Thoracic aorta (tissue), 2 donors: Measurements from ENCODE around the gene BCL2L1. TPM values are rescaled to one million over a fixed set of nuclear protein-coding genes. Genes with fewer than 3 reads are reported as not detected.
A peak's percentile ranks its signal among the peaks of the same experiment; 100 is the strongest.

Experiments
- ATAC-seq: fragments of 150-250 bp; one replicate; pipeline ENCODE4 v1.8.0; 2017; ENCODE audit warnings: low read depth; ENCODE audit not compliant: insufficient number of reproducible peaks, low FRiP score
- DNase-seq: peaks from one replicate; pipeline ENCODE4 v3.0.0-alpha.2; 2020; ENCODE audit warnings: low spot score
- H3K27ac ChIP-seq, 2 donors: fragments of 200-600 bp; sonication (generic); 1 replicate in 1 of 2; 2 replicates in 1 of 2; pipeline ENCODE4 v1.5.1; 2016; ENCODE audit warnings: mild to moderate bottlenecking in 2 of 2, moderate library complexity in 2 of 2
- H3K27me3 ChIP-seq: fragments of 200-600 bp; sonication (generic); replicated peaks from 2 replicates; pipeline ENCODE4 v1.6.0; 2016; ENCODE audit warnings: mild to moderate bottlenecking; ENCODE audit not compliant: insufficient read depth
- H3K36me3 ChIP-seq: fragments of 200-600 bp; sonication (generic); one replicate; pipeline ENCODE4 v1.5.1; 2016
- H3K4me1 ChIP-seq, 2 donors: fragments of 200-600 bp; sonication (generic); 1 replicate in 1 of 2; 2 replicates in 1 of 2; pipeline versions ENCODE4 v1.5.1 to v1.6.0; 2016; ENCODE audit warnings: low read depth in 2 of 2, mild to moderate bottlenecking in 1 of 2; ENCODE audit not compliant: control insufficient read depth in 1 of 2
- H3K4me3 ChIP-seq: fragments of 200-600 bp; sonication (generic); 2 replicates; pipeline ENCODE4 v1.5.1; 2016; ENCODE audit warnings: mild to moderate bottlenecking
- H3K9me3 ChIP-seq: fragments of 200-600 bp; sonication (generic); 2 replicates; pipeline ENCODE4 v1.5.1; 2016
- CTCF ChIP-seq: fragments of 200-600 bp; sonication (generic); IDR thresholded peaks from one replicate; pipeline ENCODE4 v1.5.1; 2019; ENCODE audit warnings: antibody characterized with exemption
- total RNA-seq, 2 donors: library from RNA; depleted of rRNA; stranded (reverse); fragments of >200 nt; gene quantifications; one replicate each; pipeline versions ENCODE4 v1.1.0 to v1.2.3, GENCODE V29; 2016

BCL2L1 gene
- total RNA-seq, 2 donors from 2014 or later = 137 to 187 TPM

DNA sequence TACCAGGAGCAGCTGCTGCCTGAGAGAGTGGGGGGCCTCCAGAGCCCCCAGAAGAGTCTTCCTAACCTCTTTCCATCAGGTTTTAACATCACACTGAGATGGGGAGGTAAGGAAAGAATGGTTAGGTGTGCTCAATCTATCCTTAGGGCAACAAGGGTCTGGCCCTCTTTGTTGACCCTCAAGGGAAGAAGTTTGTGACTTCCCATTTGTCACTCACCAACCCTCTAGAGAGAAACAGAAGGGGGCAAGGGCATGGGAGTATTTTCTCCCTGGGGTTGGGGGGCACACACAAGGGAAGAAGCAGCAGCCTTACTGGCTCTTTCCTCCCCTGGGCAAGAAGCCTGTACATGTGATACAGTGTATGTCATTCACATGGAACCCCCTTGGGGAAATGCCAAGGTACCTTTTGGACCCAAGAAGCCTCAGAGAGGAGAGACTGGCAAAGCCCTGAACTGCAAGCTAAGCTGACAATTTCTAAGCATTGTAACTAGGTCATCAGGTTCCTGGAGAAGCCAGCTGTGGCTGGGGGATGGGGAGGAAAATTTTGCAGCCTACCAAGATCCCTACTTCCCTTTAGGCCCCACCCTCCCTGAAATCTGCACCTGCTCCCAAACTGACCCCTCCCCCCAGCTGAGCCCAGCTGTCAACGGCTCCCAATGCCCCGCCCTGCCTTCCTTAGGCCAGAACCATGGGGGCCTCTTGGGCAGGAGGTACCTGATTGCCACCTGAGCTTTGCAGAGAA, 14.5 kb downstream of the BCL2L1 start:
- H3K27me3 ChIP-seq = no peaks in the 10 kb centered on the region
- H3K9me3 ChIP-seq = no peaks in the 10 kb centered on the region
- H3K36me3 ChIP-seq = peaks cover 15% of the 10 kb centered on the region
- ATAC-seq (no peak), DNase-seq (no peak)
- H3K4me1 ChIP-seq = peaks cover 69 to 88% of the 10 kb centered on the region in 2 donors
- no peak overlapping the region for H3K4me3 ChIP-seq
- peak overlapping the region; percentile 37 to 60 for H3K27ac ChIP-seq
- no peak for TF ChIP-seq CTCF

- TF ChIP-seq CTCF = no peak
- H3K4me3 ChIP-seq = no peak overlapping the region
- peaks cover 15% of the 10 kb centered on the region for H3K36me3 ChIP-seq
- no peaks in the 10 kb centered on the region for H3K27me3 ChIP-seq
- H3K27ac ChIP-seq = peak overlapping the region; percentile 37 to 64
- DNase-seq (no peak), ATAC-seq (no peak)
- no peaks in the 10 kb centered on the region for H3K9me3 ChIP-seq
- peaks cover 63 to 82% of the 10 kb centered on the region in 2 donors for H3K4me1 ChIP-seq
Observed at GRCh38 chr20:31707258-31707615, 15.4 kb downstream of the BCL2L1 start.

DNA sequence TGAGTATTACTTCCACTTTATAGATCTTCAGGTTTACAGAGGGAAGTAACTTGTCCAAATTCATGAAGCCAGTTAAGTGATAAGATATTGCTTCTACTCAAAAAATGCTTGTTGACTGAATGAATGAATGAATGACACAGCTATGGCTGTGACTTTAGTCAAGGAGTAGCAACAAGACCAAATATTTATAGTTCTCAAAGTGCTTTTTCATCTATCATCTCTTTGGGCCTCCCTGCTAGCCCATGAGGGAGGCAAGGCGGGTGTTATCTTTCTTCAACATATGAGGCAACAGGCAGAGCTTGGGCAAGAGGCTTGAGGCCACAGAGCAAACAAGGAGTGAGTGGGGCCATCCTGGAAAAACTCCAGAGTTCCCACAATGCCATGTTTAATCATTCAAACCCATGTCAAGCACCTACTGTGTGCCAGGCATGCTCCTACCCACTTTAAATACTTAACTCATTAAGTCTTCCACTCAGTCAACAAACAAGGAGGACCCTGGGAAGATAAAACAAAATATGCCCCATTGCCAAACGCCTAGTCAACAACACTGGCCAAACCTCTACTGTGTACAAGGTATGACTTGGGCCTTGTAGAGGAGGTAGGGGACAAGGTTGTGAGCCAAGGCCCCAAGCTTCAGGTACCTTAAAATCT, 15.9 kb downstream of the BCL2L1 start:
- no peak for TF ChIP-seq CTCF
- H3K27me3 ChIP-seq = no peaks in the 10 kb centered on the region
- H3K36me3 ChIP-seq = peaks cover 15% of the 10 kb centered on the region
- H3K4me3 ChIP-seq = no peak overlapping the region
- peaks cover 62 to 82% of the 10 kb centered on the region in 2 donors for H3K4me1 ChIP-seq
- ATAC-seq (no peak), DNase-seq (no peak)
- no peaks in the 10 kb centered on the region for H3K9me3 ChIP-seq
- H3K27ac ChIP-seq = peak overlapping the region; percentile 37 to 64

- no peak for DNase-seq
- no peaks in the 10 kb centered on the region for H3K9me3 ChIP-seq
- no peak overlapping the region for H3K4me3 ChIP-seq
- H3K27ac ChIP-seq = peak overlapping the region in 1 of 2 donors; percentile 64
- peaks cover 15% of the 10 kb centered on the region for H3K36me3 ChIP-seq
- ATAC-seq = no peak
- peaks cover 62 to 82% of the 10 kb centered on the region in 2 donors for H3K4me1 ChIP-seq
- TF ChIP-seq CTCF = no peak
- H3K27me3 ChIP-seq = no peaks in the 10 kb centered on the region
Observed at GRCh38 chr20:31705598-31706597, 16.8 kb downstream of the BCL2L1 start.
